ENCODE measurements around the gene MAP4K3. TPM values are rescaled to one million over a fixed set of nuclear protein-coding genes. Genes with fewer than 3 reads are reported as not detected.

Gene MAP4K3
- total RNA-seq, 1 experiment from 2014 or later: 26.6 TPM

- DNase-seq (ENCODE audit: low read depth, low spot score) (no peak), ATAC-seq (no peak)
- POLR2A ChIA-PET: no interaction called here
- TF ChIP-seq REST (IDR thresholded peaks at IDR 0.05; ENCODE audit: insufficient read depth in 1 of 2, low read depth in 2 of 2, low read length in 1 of 2) (no peak), TCF7L2 (IDR thresholded peaks at IDR 0.05; ENCODE audit: low read depth, low read length) (no peak), SIN3A (IDR thresholded peaks at IDR 0.05; ENCODE audit: borderline replicate concordance, insufficient read depth, low read depth, low read length) (no peak), POLR2AphosphoS5 (IDR thresholded peaks at IDR 0.05; ENCODE audit: low read depth, low read length) (no peak)
- TF ChIP-seq, protein P1, sequence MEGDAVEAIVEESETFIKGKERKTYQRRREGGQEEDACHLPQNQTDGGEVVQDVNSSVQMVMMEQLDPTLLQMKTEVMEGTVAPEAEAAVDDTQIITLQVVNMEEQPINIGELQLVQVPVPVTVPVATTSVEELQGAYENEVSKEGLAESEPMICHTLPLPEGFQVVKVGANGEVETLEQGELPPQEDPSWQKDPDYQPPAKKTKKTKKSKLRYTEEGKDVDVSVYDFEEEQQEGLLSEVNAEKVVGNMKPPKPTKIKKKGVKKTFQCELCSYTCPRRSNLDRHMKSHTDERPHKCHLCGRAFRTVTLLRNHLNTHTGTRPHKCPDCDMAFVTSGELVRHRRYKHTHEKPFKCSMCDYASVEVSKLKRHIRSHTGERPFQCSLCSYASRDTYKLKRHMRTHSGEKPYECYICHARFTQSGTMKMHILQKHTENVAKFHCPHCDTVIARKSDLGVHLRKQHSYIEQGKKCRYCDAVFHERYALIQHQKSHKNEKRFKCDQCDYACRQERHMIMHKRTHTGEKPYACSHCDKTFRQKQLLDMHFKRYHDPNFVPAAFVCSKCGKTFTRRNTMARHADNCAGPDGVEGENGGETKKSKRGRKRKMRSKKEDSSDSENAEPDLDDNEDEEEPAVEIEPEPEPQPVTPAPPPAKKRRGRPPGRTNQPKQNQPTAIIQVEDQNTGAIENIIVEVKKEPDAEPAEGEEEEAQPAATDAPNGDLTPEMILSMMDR (IDR thresholded peaks at IDR 0.05): no peak
- BruUV-seq (replicated peaks): no TSS peak
- in situ Hi-C loops (cut with HindIII; ENCODE audit: low pct_unique_long_range_greater_than_20kb, low sequenced_read_pairs) (no loop called here), intact Hi-C loops (cut with micrococcal nuclease; ENCODE audit: unreplicated experiment) (no loop called here)
- no peaks in the 10 kb centered on the region for H3K27me3 ChIP-seq (ENCODE audit: control insufficient read depth, insufficient read depth, low read length)
- no peaks in the 10 kb centered on the region for H3K4me1 ChIP-seq (ENCODE audit: control insufficient read depth, insufficient read depth, low read length)
- no peak overlapping the region for H3K27ac ChIP-seq (ENCODE audit: low read length)
- CTCF ChIA-PET: no interaction called here
- H3K9me3 ChIP-seq (ENCODE audit: control insufficient read depth, insufficient read depth, low read depth, low read length): no peaks in the 10 kb centered on the region
- H3K36me3 ChIP-seq (ENCODE audit: control insufficient read depth, insufficient read depth, low read length): no peaks in the 10 kb centered on the region; the same call in 1 of the 2 replicates
- no peak overlapping the region for H3K4me3 ChIP-seq (ENCODE audit: low read depth in 2 of 2, low read length in 2 of 2)
Measured at GRCh38 chr2:39304729-39305128, 132.4 kb downstream of the MAP4K3 start.

DNA sequence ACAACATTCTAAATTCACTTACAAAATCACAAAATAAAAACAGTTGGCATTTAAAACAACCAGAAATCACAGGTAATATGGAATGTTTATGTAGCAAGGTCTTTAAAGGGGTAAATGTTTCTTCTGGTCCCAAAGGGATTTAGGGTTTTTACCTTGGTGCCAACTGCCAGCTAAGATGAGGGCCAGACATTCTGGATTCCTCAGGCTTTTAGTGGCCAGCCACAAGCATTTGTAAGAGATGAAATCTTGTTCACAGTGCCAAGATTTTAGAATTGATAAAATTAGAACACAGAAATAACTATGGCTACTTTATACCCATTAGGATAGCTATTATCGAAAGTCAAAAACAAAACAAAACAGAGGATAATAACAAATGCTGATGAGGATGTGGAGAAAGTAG is 132.9 kb downstream of the MAP4K3 start:
- H3K36me3 ChIP-seq (ENCODE audit: control insufficient read depth, insufficient read depth, low read length): no peaks in the 10 kb centered on the region; the same call in 1 of the 2 replicates
- ChIA-PET CTCF (no interaction called here), POLR2A (no interaction called here)
- intact Hi-C loops (cut with micrococcal nuclease; ENCODE audit: unreplicated experiment) (no loop called here), in situ Hi-C loops (cut with HindIII; ENCODE audit: low pct_unique_long_range_greater_than_20kb, low sequenced_read_pairs) (no loop called here)
- no peak overlapping the region for H3K4me3 ChIP-seq (ENCODE audit: low read depth in 2 of 2, low read length in 2 of 2)
- DNase-seq (ENCODE audit: low read depth, low spot score) (no peak), ATAC-seq (no peak)
- BruUV-seq (replicated peaks): no TSS peak
- H3K27me3 ChIP-seq (ENCODE audit: control insufficient read depth, insufficient read depth, low read length): no peaks in the 10 kb centered on the region
- no peaks in the 10 kb centered on the region for H3K9me3 ChIP-seq (ENCODE audit: control insufficient read depth, insufficient read depth, low read depth, low read length)
- H3K27ac ChIP-seq (ENCODE audit: low read length): no peak overlapping the region
- H3K4me1 ChIP-seq (ENCODE audit: control insufficient read depth, insufficient read depth, low read length): no peaks in the 10 kb centered on the region
- TF ChIP-seq POLR2AphosphoS5 (IDR thresholded peaks at IDR 0.05; ENCODE audit: low read depth, low read length): no peak
- TF ChIP-seq, protein P1 (IDR thresholded peaks at IDR 0.05): no peak
- TF ChIP-seq SIN3A (IDR thresholded peaks at IDR 0.05; ENCODE audit: borderline replicate concordance, insufficient read depth, low read depth, low read length): no peak
- TF ChIP-seq TCF7L2 (IDR thresholded peaks at IDR 0.05; ENCODE audit: low read depth, low read length): no peak
- no peak for TF ChIP-seq REST (IDR thresholded peaks at IDR 0.05; ENCODE audit: insufficient read depth in 1 of 2, low read depth in 2 of 2, low read length in 1 of 2)

Measured in Panc1 (cell line).